ENCODE data around the gene PCA3.

DNA sequence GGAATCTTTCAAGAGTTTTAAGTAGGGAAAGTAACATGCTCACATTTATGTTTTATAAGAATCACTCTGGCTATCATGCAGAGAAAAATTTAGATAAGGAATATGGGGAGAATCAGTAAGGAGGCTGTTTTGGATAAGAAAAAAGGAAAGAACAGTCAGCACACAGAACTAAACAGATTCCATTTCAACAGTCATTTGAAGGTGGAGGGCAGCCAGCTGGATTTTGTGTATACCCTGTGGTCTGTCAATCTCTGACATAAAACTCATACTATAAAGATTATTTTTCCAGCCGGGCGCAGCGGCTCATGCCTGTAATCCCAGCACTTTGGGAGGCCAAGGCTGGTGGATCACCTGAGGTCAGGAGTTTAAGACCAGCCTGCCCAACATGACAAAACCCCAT is 64.2 kb downstream of the PCA3 start:
- TF ChIP-seq, protein P1, sequence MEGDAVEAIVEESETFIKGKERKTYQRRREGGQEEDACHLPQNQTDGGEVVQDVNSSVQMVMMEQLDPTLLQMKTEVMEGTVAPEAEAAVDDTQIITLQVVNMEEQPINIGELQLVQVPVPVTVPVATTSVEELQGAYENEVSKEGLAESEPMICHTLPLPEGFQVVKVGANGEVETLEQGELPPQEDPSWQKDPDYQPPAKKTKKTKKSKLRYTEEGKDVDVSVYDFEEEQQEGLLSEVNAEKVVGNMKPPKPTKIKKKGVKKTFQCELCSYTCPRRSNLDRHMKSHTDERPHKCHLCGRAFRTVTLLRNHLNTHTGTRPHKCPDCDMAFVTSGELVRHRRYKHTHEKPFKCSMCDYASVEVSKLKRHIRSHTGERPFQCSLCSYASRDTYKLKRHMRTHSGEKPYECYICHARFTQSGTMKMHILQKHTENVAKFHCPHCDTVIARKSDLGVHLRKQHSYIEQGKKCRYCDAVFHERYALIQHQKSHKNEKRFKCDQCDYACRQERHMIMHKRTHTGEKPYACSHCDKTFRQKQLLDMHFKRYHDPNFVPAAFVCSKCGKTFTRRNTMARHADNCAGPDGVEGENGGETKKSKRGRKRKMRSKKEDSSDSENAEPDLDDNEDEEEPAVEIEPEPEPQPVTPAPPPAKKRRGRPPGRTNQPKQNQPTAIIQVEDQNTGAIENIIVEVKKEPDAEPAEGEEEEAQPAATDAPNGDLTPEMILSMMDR (IDR thresholded peaks at IDR 0.05), result no peak
- no peak for TF ChIP-seq POLR2A (IDR thresholded peaks at IDR 0.05)

Measured in heart left ventricle (tissue), 13 donors.